ENCODE measurements around the gene ALLC.
"Not testable (repeated sequence)": the region's sequence is repeated elsewhere in the genome, so short reads cannot be mapped to it uniquely, and the experiment has no call there.

ALLC gene

DNA sequence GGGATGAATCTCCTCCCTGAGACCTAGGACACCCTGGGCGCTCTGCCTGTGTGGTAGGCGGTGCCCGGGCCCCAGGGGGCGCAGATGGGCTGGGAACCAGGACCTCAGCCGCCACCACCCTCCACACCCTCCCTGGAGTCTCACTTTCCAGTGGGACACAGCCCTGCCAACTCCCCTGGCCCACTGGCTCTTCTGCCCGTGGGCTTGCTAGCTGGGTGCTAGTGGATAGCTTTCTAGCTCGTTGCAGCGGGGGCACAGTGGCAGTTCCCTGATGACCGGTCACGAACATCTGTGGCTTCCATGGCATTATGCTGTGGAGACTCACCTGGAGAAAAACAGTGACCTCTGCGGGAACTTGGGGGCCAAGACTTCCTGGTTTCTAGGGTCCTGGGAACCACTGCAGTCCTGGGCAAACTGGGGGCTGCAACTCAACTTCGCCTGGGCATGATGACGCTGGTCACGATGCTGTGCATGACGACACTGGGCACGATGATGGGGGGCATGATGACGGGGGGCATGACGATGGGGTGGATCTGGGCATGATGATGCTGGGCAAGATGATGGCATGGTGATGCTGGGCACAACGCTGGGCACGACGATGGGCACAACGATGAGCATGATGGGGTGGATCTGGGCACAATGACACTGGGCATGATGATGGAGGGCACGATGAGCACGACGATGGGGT lies 31.0 kb upstream of the ALLC start:
- DNase-seq: no peak

DNA sequence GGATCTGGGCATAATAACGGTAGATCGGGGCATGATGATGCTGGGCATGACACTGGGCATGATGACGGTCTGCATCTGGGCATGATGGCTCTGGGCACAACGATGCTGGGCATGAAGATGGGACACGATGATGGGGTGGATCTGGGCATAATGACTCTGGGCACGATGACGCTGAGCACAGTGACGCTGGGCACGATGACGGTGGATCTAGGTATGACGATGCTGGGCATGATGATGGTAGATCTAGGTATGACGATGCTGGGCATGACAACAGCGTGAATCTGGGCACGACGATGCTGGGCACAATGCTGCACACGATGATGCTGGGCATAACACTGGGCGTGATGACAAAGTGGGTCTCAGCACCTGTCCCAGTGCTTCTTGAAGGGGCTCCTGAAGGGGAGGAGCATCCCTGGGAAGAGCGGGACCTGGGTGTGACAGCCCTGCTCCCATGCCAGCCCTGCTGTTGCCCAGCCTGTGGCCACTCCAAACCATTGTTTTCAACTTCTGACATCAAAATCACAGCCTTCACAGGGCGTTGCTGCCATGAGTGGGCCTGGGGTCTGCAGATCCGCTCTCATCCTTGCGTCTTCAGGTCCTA lies 30.4 kb upstream of the ALLC start:
- DNase-seq: no peak

DNA sequence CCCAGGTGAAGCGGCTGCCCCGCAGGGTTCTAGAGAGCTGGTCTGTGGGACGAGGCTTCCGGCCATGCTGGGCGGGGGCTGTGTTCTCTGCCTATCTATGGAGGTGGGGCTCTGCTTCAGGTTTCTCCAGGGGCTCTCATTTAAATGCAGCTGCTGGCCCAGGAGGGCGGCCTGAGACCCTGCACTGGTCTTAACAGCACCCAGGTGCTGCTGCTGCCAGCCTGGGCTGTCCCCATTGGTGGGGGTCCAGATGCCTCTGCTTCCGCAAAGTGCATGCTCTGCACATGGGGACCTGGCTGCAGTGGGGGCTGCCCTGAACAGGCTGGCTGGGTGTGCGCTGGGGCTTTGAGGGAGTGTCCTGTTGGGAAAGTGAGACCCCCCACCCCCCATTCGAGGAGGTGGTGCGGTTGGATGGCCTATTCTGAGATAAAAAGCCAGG lies 29.7 kb upstream of the ALLC start:
- no peak for DNase-seq

DNA sequence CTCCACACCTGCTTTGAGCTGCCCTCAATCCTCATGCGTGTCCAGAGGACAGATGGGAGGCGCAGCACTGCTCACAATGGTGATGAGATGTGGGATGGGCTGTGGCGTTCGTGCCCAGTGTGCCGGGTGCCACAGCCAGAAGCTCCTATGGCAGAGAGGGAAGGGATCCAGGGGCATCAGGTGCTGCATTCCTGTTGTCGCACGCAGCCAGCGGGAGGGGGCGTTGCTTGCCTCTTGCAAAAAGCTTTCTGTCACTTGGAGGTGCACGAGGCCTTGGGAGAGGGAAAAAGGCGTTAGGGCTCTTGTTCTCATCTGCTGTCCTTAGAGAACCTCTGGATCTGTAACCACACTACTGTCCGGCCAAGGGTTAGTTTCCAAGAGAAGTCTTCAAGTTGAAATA lies 29.2 kb upstream of the ALLC start:
- DNase-seq: no peak

DNA sequence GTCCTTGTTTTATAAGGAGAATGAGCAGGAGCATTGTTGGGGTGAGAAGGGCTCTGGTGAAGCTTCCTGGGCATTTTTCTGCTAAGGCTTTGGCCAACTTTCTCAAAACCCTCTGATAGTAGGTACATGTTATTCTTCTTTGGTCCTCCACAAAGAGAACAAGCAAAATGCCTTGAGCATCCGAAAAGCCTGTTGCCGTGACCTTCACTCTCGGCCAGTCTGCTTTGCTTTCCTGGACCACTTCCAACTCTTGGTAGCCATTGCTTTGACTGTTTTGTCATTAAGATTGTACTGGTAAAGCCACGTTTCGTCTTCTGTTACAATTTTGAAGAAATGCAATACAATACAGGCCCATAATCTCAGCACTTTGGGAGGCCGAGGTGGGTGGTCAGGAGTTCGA lies 27.4 kb upstream of the ALLC start:
- no peak for DNase-seq

DNA sequence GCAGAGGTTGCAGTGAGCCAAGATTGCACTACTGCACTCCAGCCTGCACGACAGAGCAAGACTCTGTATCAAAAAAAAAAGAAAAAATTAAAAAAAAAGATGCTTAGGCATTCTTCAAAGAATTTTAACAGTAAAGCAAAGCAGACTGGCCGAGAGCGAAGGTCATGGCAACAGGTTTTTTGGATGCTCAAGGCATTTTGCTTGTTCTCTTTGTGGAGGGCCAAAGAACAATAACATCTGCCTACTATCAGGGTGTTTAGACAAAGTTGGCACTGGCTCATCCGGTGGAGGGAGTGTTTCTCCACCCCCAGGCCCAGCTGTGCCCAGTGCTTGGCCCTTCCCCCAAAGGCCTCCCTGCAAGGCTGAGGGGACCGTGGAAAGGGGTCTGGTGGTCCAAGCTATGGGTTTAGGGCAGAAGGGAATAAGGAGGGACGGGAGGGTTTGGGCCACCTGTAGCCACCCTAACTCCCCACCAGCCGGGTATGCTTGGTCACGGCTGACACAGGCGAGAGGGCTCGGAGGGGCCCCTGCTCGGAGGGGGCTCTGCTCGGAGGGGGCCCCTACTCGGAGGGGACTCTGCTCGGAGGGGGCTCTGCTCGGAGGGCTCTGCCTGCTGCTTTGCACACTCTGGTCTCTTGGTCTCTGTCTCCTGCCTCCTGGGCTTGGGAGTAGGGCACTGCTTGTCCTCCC lies 26.7 kb upstream of the ALLC start:
- no peak for DNase-seq

DNA sequence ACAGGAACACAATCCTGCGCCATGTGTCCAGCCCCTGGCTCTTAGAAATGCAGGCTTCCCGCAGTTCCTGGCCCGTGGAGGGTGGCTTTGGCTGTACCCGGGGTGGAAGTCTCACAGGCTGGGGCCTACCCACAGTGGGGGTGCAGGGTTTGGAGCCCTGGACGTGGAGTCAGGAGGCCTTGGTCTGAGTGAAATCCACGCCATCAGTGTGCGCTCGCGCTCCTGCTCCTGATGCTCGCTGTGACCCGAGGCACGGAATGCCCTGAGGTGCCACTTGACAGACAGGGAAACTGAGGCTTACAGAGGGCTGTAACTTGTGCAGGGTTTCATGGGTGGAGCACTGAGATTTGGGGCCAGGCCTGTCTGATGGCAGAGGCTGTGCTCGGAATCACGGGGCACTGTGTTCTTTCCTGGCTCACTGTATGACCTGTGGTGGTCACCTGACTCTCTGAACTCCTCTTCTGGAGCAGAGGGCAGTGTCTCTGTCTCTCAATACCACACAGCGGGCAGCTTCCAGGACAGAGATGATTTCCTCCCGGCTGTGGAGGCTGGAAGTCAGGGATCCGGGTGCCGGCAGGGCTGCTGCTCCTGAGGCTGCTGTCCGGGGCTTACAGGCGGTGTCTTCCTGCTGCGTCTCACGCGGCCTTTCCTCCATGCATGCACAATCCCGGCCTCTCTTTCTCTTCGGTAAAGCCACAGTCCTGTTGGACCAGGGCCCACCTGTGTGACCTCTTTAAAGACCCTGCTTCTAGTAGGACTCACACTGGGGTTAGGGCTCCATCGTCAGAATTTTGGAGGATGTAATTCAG lies 25.9 kb upstream of the ALLC start:
- DNase-seq: no peak

DNA sequence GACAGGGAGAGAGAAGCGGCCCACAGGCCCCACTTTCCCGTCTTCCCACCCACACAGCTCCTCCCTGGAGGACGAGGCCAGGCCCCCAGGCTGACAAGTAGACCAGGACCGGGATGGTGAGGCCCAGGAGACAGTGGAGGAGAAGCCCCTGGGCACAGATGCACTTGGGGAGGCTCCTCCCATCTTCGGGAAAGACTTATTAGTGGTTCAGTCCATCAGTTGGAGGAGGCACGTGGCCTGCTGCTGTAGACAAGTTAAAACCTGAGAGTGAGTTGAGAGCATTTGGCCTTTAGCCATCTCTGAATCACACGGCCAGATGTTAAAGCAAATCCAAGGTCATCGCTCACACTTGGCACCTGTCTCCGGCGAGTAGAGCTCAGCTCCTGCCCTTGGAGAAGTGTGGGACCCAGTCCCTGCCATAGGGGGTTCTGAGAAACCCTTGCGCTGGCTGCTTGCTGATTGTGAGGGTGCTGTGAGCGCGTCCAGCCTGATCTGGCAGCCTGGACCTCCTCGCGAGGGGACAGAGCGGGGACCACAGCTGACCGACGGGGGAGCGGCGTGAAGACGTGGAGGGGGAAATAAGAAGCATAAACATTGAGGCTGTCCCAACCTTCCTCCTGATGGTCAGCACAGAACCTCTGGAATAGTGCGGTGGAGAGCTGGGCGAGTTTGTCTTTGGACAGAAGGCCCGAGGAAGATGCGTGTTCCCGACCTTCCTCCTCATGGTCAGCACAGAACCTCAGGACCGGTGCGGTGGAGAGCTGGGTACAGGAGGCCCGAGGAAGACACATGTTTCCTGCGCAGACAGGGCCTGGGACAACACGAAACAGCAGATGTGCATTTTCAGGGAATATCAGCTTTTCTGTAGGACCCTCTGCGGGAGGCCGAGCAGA lies 24.7 kb upstream of the ALLC start:
- no peak for DNase-seq

DNA sequence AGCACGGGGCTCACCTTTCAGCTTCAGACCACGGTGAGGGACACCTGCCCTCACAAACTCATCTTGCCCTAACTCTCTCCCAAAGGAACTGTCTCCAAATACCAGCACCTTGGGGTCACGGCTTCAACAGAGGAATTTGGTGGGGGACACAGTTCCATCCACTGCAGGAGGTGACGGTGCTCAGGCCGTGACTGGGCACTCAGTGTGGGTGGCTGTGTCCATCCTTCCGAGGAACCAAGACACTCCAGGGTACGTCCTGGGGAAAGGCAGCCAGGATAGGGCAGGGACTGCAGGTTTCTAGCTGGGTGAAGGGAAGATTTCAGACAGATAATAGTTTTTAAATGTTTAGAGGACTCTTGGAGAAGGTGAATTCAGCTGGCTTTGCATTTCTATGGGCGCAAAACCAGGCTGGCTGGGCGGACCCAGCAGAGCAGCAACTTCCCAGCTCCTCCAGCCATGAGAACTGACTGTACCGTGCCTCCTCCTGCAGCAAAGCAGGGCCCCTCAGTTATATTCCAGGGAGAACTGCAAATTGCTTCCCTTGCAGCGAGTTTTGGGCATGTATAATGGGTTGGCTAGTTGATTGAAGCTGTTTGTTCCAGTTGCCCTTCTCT lies 23.9 kb upstream of the ALLC start:
- DNase-seq: no peak

DNA sequence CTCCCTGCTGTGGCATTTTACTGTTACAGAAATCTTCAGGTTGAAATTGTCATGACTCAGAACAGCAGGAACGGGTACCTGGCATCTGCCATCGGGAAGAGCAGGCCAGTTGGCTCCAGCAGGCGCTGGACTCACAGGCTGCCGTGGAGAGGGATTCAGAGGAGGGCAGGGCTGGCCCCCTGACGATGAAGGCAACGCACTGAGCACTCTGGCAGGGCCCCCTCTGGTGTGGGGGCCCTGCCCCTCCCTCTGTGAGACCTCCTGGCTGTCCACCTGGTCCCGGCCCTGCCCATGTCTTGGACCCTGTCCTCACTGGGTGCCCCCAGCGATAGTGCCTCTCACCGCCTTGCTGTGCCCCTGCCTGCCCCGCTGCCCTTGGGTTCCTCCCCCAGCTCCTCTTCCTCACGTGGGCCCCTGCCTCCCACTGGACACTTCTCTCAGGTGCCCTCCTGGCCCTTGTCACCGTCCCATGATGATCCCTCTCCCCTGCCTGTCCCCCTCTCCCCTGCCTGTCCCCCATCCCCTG lies 23.3 kb upstream of the ALLC start:
- no peak for DNase-seq

DNA sequence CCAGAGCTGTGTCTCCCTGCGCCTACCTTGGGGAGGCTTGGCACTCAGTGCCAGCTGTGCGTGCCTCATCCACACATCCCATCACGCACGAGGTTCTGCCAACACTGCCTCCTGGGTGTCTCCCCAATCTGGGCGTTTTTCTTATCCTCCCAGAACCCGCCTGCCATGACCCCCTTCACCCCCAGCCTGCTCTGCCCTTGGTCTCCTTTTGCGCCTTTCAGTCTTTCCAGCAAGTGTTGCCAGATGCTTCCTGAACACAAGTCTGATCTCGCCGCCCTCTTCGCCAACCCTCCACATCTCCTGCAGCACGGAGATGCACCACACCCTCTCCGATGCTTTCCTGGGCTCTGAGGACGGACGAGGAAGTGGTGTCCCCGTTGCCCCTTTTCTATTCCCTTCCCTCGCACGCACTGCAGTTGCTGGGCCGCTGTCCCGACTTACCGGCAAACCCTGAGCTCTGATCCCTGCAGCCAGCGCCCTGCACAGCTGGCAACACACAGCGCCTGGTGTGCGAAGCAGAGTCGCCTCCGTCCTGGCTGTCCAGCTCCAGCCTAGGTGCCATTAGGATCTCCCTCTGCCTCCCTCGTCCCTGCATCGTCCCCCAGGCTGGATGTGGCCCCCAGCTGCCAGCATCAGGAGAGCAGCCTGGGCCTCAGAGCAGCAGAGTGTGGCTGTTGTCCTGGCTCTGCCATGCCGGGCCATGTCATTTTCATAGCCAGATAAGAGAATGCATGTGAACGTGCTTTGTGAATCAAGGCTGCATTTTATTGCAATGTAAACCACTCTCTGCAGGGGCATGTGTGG lies 22.6 kb upstream of the ALLC start:
- no peak for DNase-seq

DNA sequence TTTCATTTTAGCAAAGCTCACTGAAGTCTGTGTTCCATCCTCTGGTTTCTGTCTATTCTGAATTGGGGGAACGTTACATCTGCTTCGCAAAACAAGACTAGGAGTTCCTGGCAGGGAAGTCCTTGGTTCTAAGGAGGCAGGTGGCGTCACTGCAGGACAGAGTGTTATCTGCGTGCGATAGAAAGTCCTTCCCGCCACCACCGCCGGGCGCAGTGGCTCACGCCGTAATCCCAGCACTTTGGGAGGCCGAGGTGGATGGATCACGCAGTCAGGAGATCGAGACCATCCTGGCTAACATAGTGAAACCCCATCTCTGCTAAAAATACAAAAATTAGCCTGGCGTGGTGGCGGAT lies 22.0 kb upstream of the ALLC start:
- DNase-seq: not testable (repeated sequence)

DNA sequence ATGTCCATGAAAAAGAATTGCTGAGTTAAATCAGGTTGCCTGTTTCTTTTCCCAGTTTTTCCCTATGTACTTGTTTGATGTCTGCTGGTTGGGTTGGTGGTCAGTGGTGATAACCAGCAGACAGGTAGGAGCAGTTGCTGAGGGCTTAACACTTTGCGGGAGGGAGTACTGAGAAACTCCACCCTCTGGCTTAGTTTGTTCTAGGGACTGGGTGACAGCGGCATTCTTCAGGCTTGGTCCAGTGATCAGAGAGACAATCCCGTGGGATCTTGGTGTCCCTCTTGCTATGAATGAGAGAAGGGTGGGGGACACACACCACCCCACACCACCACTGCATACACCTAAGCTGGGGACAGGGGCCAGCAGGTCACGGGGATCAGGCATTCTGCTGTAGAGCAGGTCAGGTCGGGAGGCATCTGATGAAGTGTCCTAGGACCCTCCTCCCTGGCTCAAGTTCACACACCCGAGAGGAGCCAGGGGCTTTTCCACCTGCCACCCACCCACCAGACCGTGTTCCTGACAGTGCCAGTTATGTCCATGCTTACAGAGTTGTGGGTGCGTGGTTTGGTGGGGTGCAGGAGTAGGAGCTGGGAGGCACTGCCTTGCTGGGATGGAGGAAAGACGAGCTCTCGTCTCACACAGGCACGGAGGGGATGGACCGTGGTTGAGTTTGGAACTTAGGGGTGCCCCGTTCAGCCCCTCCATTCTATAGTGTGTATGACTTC lies 21.3 kb upstream of the ALLC start:
- DNase-seq: no peak

DNA sequence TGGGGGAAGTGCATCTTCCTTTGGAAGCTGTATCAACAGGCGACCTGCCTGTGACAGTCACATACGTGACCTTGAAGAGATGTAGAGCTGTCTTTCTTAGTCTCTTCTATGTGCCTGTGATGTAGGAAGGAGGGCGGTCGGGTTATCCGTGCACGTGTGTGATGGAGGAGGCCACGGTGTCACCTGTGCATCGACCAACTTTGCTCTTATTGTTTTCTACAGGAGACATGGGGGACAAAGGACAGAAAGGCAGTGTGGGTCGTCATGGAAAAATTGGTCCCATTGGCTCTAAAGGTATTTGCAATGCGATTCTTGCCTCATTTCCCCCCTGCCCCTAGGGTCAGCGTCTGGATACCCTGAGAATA lies 20.7 kb upstream of the ALLC start:
- no peak for DNase-seq

DNA sequence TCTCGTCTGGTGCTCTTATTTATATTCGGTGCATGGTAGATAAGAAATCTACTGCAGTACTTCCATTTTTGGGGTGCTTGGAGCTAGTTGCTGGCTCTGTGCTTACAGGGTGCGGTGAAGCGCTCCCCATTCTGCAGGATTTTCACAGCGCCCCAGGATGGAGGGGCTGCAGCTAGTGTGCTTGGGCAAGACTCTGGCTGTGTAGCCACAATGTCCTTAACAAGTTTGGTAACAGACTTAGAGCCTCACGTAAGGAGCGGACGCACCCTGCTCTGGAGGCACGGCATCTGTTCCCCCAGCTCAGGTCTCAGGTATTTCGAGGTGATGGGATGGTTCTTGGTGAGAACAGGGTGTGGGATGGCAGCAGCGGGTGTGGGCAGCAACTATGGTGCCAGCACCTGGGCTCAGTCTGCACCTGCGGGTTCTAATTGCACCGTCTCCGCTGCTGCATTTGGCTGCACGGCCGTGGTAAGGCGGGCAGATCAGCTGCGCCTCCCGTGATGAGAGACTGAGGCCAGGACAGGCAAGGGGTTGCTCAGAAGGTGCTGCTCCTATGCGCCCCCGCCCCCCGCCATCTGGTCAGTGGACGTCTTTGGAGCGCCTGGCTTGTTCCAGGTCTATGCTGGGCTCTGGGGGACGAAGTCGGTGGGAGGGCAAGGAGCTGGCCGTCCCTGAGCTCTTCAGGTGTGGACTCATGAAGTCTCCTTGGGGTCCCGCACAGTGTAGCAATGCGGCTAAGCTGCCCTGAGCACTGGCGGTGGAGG lies 20.1 kb upstream of the ALLC start:
- no peak for DNase-seq

DNA sequence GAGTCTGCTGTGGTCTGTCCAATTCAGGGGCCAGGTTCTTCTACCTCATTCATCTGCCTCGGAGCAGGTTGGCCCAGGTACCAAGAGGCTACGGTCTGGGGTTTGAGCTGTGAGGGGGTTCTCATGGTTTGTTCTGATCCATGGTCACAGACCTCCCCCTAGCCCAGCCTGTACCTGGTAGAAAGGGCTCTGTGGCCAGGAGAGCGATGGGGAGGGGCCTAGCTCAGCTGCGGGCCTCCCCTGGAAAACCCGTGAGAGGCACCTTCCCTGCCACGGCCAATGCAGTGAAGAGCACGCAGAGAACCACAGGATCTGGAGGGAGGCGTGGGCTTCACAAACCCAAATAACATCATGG lies 19.6 kb upstream of the ALLC start:
- no peak for DNase-seq

DNA sequence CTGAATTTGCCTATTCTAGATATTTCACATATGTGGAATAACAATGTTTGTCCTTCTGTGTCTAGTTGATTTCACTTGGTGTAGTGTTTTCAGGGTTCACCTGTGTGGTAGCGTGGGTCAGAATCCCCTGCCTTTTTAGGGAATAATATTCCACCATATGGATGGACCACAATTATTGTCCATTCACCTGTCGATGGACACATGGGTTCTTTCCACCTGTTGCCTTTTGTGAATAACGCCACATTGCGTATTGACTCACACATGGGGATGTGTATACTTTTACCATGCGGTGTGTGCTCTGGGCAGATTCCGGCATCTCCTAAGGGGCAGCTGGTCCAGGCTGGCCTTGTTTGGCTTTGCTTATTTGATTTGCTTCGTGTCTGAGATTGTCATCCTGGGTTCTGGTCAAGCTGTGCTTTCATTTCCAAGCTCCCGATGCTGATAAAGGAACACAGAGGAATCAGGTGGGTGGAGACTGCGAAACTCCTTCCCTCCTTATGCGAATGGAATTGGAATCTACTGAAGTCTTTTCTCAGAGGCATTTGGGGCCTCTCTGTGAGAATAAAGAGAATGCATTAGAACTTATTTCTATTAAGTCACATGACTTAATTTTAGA lies 18.9 kb upstream of the ALLC start:
- no peak for DNase-seq

DNA sequence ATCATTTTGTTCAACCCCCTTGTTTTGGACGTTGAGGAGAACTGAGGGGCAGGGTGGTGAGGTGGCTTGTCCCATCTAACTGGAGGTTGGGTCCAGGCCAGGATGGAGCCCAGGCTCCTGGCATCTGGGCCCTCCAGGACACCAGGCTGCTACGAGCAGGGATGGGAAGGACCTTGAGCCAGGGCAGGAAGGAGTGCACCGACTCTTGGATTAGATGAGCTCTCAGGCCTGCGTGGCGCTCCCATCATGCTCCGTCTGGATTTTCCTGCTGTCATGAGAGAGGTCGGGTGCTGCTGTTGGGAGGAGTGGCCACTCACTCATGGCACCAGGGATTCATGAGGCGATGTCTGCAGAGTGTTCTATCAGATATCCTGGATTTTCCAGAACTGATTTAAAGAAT lies 18.3 kb upstream of the ALLC start:
- no peak for DNase-seq

DNA sequence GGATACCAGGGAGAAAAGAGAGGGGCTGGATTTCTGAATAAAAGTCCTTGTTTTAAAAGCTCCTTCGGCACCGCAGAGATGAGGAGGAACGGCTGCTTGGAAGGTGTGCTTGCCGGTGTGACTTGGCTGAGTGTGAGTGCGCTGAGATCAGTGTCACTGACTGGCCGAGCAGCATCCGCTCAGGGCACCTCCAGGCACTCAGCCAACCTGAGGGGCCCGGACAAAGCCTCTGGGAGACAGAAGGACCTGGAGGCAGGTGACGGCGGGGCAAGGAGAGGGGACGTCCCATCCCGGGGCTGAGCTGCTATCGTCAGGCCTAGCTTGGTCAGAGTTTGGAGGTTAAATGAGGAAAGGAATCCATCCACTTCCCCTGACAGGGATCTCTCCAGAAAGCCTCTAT lies 16.8 kb upstream of the ALLC start:
- no peak for DNase-seq

Measured in CD4-positive, alpha-beta T cell treated with Interferon alpha-2 for 1 hour (primary cell).